Mammary epithelial cell (primary cell): Measurements from ENCODE around the gene PMIS2.

ENCODE experiments used
- EZH2 ChIP-seq: IDR thresholded peaks from 2 replicates; pipeline ENCODE4 v1.6.1; 2012; ENCODE audit warnings: low read length, inconsistent platforms, borderline replicate concordance
- TF ChIP-seq, protein P1 (sequence below), 2 donors: IDR thresholded peaks in 1 of 2; conservative IDR thresholded peaks in 1 of 2; 2 replicates each; pipeline ENCODE4 v1.5.1; 2011 to 2012; ENCODE audit warnings: inconsistent platforms in 2 of 2, low read length in 2 of 2, mild to moderate bottlenecking in 2 of 2, control low read depth in 1 of 2, low read depth in 1 of 2; ENCODE audit not compliant: insufficient read depth in 1 of 2; ENCODE audit errors: extremely low read depth in 1 of 2

DNA sequence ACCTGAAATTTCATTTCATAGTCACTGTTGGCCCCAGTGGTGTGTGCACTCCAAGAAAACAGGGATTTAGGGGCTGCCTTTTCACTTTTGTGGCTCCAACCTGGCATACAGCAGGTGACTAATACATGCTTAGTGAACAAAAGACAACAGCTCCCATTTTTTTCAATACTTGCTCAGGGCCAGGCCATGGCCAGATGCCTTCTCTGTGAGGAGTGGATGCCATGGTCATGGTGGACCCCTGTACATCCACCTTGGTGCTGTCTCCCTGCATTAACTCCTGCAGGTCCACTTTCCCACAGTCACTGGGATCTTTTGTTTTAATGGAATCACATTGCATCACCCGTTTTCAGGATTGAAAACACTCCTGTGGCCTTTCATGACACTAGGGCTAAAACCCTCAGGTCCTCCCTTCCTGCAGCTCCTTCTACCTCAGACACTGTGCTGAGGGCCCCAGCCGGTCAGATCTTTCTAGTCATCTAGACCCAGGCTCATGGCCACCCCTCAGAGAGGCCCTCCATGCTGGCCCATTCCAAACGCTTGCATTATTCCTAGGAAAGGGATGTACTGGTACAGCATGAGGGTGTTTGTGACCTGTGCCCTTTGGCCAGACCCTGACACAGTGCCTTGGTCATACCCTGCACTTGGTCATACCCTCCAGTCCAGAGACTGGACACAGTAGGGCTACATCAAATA is 41.7 kb upstream of the PMIS2 start:
- TF ChIP-seq, protein P1, sequence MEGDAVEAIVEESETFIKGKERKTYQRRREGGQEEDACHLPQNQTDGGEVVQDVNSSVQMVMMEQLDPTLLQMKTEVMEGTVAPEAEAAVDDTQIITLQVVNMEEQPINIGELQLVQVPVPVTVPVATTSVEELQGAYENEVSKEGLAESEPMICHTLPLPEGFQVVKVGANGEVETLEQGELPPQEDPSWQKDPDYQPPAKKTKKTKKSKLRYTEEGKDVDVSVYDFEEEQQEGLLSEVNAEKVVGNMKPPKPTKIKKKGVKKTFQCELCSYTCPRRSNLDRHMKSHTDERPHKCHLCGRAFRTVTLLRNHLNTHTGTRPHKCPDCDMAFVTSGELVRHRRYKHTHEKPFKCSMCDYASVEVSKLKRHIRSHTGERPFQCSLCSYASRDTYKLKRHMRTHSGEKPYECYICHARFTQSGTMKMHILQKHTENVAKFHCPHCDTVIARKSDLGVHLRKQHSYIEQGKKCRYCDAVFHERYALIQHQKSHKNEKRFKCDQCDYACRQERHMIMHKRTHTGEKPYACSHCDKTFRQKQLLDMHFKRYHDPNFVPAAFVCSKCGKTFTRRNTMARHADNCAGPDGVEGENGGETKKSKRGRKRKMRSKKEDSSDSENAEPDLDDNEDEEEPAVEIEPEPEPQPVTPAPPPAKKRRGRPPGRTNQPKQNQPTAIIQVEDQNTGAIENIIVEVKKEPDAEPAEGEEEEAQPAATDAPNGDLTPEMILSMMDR (conservative IDR thresholded peaks at IDR 0.05 in 1 of 2, IDR thresholded peaks at IDR 0.05 in 1 of 2; ENCODE audit: extremely low read depth in 1 of 2, insufficient read depth in 1 of 2, low read depth in 1 of 2, low read length in 2 of 2), result no peak
- no peak for TF ChIP-seq EZH2
